Rectal smooth muscle tissue (tissue), 1 donor: ENCODE data around the gene ANKRD63.

Experiments
- H3K27ac ChIP-seq: one replicate; pipeline ENCODE4 v1.7.0; 2013; ENCODE audit warnings: low read depth, low read length, inconsistent platforms
- H3K27me3 ChIP-seq: one replicate; pipeline ENCODE4 v1.7.0; 2013; ENCODE audit warnings: low read length; ENCODE audit not compliant: control insufficient read depth, insufficient read depth
- H3K36me3 ChIP-seq: one replicate; pipeline ENCODE4 v1.7.0; 2013; ENCODE audit warnings: low read length; ENCODE audit not compliant: control insufficient read depth, insufficient read depth
- H3K4me1 ChIP-seq: one replicate; pipeline ENCODE4 v1.7.0; 2013; ENCODE audit warnings: low read length; ENCODE audit not compliant: control insufficient read depth, insufficient read depth
- H3K4me3 ChIP-seq: one replicate; pipeline ENCODE4 v1.7.0; 2013; ENCODE audit warnings: low read length
- H3K9ac ChIP-seq: one replicate; pipeline ENCODE4 v1.7.0; 2013; ENCODE audit warnings: low read length

Gene ANKRD63

DNA sequence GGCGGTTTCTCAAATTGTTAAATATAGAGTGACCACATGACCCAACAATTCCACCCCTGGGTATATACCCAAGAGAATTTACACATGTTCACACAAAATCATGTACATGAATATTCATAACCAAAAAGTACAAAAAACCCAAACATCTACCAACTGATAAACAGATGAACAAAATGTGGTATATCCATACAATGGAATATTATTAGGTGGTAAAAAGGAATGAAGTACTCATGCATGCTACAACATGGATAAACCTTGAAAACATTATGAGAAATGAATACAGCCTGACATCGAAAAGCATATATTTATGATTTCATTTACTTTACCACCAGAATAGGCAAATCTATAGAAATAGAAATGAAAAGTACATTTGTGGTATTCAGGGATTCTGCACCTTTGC lies 17.5 kb upstream of the ANKRD63 start:
- H3K9ac ChIP-seq = no peak overlapping the region
- no peaks in the 10 kb centered on the region for H3K27me3 ChIP-seq
- no peak overlapping the region for H3K4me3 ChIP-seq
- H3K36me3 ChIP-seq = peaks cover 5% of the 10 kb centered on the region
- H3K4me1 ChIP-seq = peaks cover 6% of the 10 kb centered on the region
- H3K27ac ChIP-seq = no peak overlapping the region

GRCh38 chr15:40298216-40298935 lies 15.5 kb upstream of the ANKRD63 start:
- peaks cover 3% of the 10 kb centered on the region for H3K36me3 ChIP-seq
- no peak overlapping the region for H3K27ac ChIP-seq
- no peak overlapping the region for H3K4me3 ChIP-seq
- no peak overlapping the region for H3K9ac ChIP-seq
- H3K27me3 ChIP-seq = no peaks in the 10 kb centered on the region
- H3K4me1 ChIP-seq = peaks cover 6% of the 10 kb centered on the region

DNA sequence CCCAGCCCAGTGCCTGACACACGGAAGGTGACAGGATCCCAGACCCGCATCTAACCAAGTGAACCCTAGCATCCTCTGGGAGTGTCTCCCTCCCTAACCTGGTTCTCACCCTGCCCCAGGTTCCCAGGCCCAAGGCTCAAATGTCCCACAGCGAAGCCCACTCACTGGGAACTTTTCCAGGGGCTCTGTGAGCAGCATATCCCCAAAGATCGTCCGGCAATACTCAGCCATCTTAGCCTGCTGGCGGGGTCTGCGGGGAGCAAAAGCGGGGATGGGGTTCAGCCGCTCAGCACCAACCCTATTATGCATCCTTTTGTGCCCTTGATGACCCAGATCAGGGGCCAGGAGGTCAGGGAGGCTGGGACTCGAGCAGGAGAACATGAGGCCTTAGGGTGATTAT lies 14.5 kb upstream of the ANKRD63 start:
- Histone ChIP-seq H3K27ac (no peak overlapping the region), H3K27me3 (no peaks in the 10 kb centered on the region)

GRCh38 chr15:40296561-40297230 lies 13.8 kb upstream of the ANKRD63 start:
- Histone ChIP-seq H3K36me3 (peaks cover 3% of the 10 kb centered on the region), H3K4me1 (peaks cover 6% of the 10 kb centered on the region), H3K9ac (no peak overlapping the region), H3K4me3 (no peak overlapping the region), H3K27ac (no peak overlapping the region), H3K27me3 (no peaks in the 10 kb centered on the region)

More for the DNA sequence above, 14.5 kb upstream of the ANKRD63 start:
- Histone ChIP-seq H3K4me1 (peaks cover 6% of the 10 kb centered on the region), H3K9ac (no peak overlapping the region), H3K36me3 (peaks cover 3% of the 10 kb centered on the region), H3K4me3 (no peak overlapping the region)

DNA sequence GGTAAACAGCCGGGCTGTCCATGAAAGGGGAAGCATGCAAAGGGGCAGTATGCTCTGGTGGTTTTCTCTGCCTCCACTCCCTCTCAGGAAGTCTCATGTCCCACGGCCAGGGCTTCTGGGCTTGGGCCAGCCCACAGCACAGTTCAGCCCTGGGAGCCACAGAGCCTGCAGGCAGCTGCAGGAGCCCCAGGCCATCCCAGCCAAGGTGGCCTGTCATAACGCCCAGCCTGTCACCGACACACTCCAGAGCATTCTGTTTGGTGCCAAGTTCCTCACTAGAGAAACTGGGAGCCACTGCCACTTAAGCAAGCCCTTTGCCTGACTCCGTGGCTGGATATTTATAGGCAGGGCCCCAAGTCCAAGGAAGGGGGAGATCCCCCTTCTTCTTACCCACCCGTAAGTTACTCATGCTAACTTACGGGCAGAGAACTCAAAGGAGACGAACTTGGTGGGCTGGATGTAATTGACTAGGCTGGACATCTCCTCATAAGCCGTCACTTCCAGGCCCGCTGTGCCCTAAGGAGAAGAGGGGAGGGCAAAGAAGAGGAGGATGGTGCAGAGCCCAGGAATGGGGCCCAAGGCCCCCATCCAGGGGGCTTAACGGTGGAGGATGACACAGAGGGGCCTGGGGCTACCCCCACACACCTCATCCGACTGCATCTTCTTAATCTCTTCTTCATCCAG lies 13.2 kb upstream of the ANKRD63 start:
- no peak overlapping the region for H3K9ac ChIP-seq
- no peak overlapping the region for H3K4me3 ChIP-seq

DNA sequence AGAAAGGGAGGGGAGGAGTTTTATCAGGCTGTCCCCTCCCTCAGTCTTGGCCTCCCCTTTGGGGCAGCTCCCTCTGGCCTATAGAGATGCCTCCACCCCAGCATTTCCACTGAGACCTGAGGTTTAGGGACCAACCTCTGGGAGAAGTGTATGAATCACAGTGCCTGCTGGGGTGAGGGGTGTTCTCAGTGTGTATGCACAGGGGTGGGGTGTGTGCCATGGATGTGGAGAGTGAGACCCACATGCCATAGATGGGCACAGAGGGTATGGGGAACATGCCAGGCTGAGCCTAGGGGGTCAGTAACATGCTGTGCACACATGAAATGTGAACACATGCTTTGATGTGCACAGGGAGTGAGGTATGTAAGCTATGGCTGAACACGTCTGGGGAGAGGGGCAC lies 12.4 kb upstream of the ANKRD63 start:
- peaks cover 6% of the 10 kb centered on the region for H3K4me1 ChIP-seq
- H3K27me3 ChIP-seq = no peaks in the 10 kb centered on the region
- H3K36me3 ChIP-seq = peaks cover 3% of the 10 kb centered on the region
- H3K9ac ChIP-seq = no peak overlapping the region
- H3K4me3 ChIP-seq = no peak overlapping the region
- no peak overlapping the region for H3K27ac ChIP-seq

More for the DNA sequence above, 13.2 kb upstream of the ANKRD63 start:
- Histone ChIP-seq H3K4me1 (peaks cover 6% of the 10 kb centered on the region), H3K36me3 (peaks cover 3% of the 10 kb centered on the region), H3K27ac (no peak overlapping the region), H3K27me3 (no peaks in the 10 kb centered on the region)

- H3K4me3 ChIP-seq = no peak overlapping the region
- H3K27me3 ChIP-seq = no peaks in the 10 kb centered on the region
- no peak overlapping the region for H3K9ac ChIP-seq
- no peak overlapping the region for H3K27ac ChIP-seq
- H3K4me1 ChIP-seq = peaks cover 6% of the 10 kb centered on the region
- H3K36me3 ChIP-seq = peaks cover 3% of the 10 kb centered on the region
These were observed 11.3 kb upstream of the ANKRD63 start for GRCh38 chr15:40293905-40294895.

DNA sequence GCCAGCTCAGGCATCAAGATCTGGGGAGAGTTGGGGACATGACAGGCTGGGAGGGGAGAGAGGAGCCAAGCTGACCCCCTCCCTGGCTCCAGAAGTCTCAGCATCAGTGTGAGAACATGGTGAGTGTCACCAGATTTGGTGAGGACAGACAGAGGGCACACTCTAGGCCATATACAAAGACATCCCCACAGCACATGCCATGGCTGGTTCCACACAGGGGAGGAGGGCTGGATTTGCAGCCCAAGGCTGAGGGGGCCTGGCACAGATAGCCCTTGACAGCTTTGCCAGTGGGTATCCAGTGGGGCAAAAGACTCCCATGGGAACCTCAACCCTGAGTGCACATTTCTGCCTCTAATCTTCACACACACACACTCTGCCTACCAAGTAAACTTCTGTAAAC lies 10.1 kb upstream of the ANKRD63 start:
- H3K27me3 ChIP-seq = no peaks in the 10 kb centered on the region
- peaks cover 6% of the 10 kb centered on the region for H3K4me1 ChIP-seq
- H3K4me3 ChIP-seq = no peak overlapping the region
- H3K27ac ChIP-seq = no peak overlapping the region
- H3K36me3 ChIP-seq = no peaks in the 10 kb centered on the region
- no peak overlapping the region for H3K9ac ChIP-seq

GRCh38 chr15:40292246-40292645 lies 9.4 kb upstream of the ANKRD63 start:
- Histone ChIP-seq H3K9ac (no peak overlapping the region), H3K4me1 (peaks cover 6% of the 10 kb centered on the region), H3K27ac (no peak overlapping the region), H3K4me3 (no peak overlapping the region), H3K36me3 (no peaks in the 10 kb centered on the region), H3K27me3 (no peaks in the 10 kb centered on the region)

- H3K9ac ChIP-seq = no peak overlapping the region
- H3K36me3 ChIP-seq = no peaks in the 10 kb centered on the region
These were observed 8.2 kb upstream of the ANKRD63 start for GRCh38 chr15:40290918-40291574.

GRCh38 chr15:40290545-40290917 lies 7.7 kb upstream of the ANKRD63 start:
- no peak overlapping the region for H3K4me3 ChIP-seq
- H3K27me3 ChIP-seq = no peaks in the 10 kb centered on the region
- no peak overlapping the region for H3K9ac ChIP-seq
- no peaks in the 10 kb centered on the region for H3K36me3 ChIP-seq
- no peak overlapping the region for H3K27ac ChIP-seq
- peaks cover 4% of the 10 kb centered on the region for H3K4me1 ChIP-seq

More at GRCh38 chr15:40290918-40291574, 8.2 kb upstream of the ANKRD63 start:
- Histone ChIP-seq H3K27ac (no peak overlapping the region), H3K4me3 (peak overlapping the region; percentile 41), H3K4me1 (peaks cover 6% of the 10 kb centered on the region), H3K27me3 (no peaks in the 10 kb centered on the region)
